Cardiac fibroblast (primary cell): ENCODE data around the gene IRAK3.

Experiments used
- DNase-seq, 2 donors: peaks; one replicate each; pipeline versions ENCODE4 v3.0.0 to v3.0.0-alpha.2; 2010; ENCODE audit warnings: low read depth in 2 of 2
- H3K4me3 ChIP-seq, 2 donors: replicated peaks in 1 of 2; 1 replicate in 1 of 2; 2 replicates in 1 of 2; pipeline ENCODE4 v1.5.1; 2011; ENCODE audit warnings: low read depth in 2 of 2, low read length in 2 of 2, mild to moderate bottlenecking in 2 of 2, moderate library complexity in 1 of 2
- TF ChIP-seq, protein P1 (sequence below): IDR thresholded peaks from one replicate; pipeline ENCODE4 v1.5.1; 2011; ENCODE audit warnings: low read depth, mild to moderate bottlenecking, low read length, inconsistent platforms

The IRAK3 gene

DNA sequence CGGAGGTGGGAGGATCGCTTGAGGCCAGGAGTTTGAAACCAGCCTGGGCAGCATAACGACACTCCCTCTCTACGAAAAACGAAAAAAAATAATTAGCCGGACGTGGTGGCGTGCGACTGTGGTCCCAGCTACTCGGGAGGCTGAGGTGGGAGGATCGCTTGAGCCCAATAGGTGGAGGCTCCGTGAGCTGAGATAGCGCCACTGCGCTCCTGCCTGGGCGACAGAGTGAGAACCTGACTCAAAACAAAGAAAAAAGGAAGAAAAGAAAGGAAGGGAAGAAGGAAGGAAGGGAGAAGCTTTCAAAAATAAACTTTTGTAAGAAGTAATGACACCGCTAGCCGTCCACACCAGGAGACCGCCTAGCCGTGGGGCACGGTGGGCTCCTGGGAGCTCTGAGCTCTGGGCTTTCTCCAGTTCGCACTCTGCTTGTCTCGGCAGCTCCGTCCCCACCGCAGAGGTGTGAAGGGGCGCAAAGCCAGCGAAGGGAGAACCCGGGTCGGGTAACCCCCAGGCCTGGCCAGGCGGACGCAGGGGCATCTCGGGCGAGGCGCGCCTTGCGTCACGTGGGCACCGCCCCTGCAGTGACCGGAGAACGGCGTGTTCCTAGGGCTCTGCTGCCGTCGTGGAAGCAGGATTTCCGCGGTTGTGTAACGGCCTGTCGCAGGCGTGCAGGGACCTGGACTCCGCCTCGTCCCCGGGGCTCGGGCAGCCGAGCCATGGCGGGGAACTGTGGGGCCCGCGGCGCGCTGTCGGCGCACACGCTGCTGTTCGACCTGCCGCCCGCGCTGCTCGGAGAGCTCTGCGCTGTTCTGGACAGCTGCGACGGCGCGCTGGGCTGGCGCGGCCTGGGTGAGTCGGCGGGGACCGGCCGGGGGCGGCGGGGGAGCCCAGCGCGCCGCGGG is at the start of gene IRAK3:
Gene IRAK3, plus strand, starts transcription at position 631 of the 902 bp plus-strand sequence. Its CDS starts 86 bp downstream, at position 717.
- TF ChIP-seq, protein P1, sequence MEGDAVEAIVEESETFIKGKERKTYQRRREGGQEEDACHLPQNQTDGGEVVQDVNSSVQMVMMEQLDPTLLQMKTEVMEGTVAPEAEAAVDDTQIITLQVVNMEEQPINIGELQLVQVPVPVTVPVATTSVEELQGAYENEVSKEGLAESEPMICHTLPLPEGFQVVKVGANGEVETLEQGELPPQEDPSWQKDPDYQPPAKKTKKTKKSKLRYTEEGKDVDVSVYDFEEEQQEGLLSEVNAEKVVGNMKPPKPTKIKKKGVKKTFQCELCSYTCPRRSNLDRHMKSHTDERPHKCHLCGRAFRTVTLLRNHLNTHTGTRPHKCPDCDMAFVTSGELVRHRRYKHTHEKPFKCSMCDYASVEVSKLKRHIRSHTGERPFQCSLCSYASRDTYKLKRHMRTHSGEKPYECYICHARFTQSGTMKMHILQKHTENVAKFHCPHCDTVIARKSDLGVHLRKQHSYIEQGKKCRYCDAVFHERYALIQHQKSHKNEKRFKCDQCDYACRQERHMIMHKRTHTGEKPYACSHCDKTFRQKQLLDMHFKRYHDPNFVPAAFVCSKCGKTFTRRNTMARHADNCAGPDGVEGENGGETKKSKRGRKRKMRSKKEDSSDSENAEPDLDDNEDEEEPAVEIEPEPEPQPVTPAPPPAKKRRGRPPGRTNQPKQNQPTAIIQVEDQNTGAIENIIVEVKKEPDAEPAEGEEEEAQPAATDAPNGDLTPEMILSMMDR: no peak
- DNase-seq: peak; percentile 77 to 79
- H3K4me3 ChIP-seq: peak within 1 kb of the TSS; percentile 57 to 66

GRCh38 chr12:66139328-66139727 is 49.7 kb upstream of the IRAK3 start:
- TF ChIP-seq, protein P1: no peak
- no peak for DNase-seq
- H3K4me3 ChIP-seq: no peak overlapping the region

GRCh38 chr12:66140731-66141130 is 48.3 kb upstream of the IRAK3 start:
- TF ChIP-seq, protein P1: no peak
- no peak overlapping the region for H3K4me3 ChIP-seq
- no peak for DNase-seq

DNA sequence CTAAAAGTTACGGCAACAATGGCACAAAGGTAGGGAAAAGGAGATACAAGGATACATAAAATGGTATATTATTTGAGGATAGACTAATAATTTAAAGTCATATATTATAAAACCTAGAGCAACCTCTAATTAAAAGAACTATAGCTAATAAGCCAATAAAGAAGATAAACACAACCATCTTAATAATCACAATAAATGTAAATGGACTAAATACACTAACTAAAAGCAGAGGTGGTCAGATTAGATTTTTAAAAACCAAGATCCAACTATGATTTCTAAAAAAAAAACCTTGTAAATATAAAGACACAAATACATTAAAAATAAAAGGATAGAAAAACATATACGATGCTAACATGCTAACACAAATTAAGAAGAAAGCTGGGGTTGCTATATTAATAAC is 47.7 kb upstream of the IRAK3 start:
- TF ChIP-seq, protein P1: no peak
- no peak overlapping the region for H3K4me3 ChIP-seq
- DNase-seq: no peak

GRCh38 chr12:66142826-66143225 is 46.2 kb upstream of the IRAK3 start:
- H3K4me3 ChIP-seq: no peak overlapping the region
- no peak for DNase-seq
- TF ChIP-seq, protein P1: no peak

- no peak for DNase-seq
- H3K4me3 ChIP-seq: no peak overlapping the region
- TF ChIP-seq, protein P1: no peak
These were observed 45.1 kb upstream of the IRAK3 start for GRCh38 chr12:66143868-66144267.
